ENCODE results near the gene KLHDC10. TPM values are rescaled to one million over a fixed set of nuclear protein-coding genes. Genes with fewer than 3 reads are reported as not detected.

KLHDC10 gene
- total and polyA plus RNA-seq, 9 donors: 11.3 to 36.4 (median 26.7) TPM

DNA sequence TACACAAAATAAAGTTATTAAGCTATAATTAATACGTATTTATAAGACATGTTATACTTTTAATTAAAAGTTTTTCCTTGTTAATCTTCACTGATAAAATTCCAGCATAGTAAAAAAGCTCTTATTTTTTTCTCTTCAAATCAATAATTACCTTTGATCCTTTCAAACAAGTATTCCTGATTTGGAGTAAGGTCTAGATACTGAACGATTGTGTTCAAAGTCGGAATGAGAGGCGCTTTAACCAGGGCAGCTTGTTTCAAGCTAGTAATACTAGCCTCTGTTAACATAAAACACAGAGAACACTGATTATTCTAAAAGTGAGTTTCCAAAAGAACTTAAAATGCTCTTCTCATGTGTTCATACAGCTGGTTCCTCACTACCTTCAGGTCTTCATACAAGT lies 107.9 kb downstream of the KLHDC10 start:
- no peak overlapping the region for H3K27ac ChIP-seq
- 84 to 89% (median 88%) methylated on average over 4 of the region's 4 CpGs for WGBS, 3 donors
- no peaks in the 10 kb centered on the region for H3K9me3 ChIP-seq
- intact Hi-C loops (cut with DNase I): no loop called here
- TF ChIP-seq, protein P1, sequence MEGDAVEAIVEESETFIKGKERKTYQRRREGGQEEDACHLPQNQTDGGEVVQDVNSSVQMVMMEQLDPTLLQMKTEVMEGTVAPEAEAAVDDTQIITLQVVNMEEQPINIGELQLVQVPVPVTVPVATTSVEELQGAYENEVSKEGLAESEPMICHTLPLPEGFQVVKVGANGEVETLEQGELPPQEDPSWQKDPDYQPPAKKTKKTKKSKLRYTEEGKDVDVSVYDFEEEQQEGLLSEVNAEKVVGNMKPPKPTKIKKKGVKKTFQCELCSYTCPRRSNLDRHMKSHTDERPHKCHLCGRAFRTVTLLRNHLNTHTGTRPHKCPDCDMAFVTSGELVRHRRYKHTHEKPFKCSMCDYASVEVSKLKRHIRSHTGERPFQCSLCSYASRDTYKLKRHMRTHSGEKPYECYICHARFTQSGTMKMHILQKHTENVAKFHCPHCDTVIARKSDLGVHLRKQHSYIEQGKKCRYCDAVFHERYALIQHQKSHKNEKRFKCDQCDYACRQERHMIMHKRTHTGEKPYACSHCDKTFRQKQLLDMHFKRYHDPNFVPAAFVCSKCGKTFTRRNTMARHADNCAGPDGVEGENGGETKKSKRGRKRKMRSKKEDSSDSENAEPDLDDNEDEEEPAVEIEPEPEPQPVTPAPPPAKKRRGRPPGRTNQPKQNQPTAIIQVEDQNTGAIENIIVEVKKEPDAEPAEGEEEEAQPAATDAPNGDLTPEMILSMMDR (IDR thresholded peaks at IDR 0.05): no peak
- no peaks in the 10 kb centered on the region for H3K36me3 ChIP-seq
- no peak overlapping the region for H3K4me3 ChIP-seq
- DNase-seq: no peak
- H3K4me1 ChIP-seq (ENCODE audit: insufficient read depth): no peaks in the 10 kb centered on the region
- no peaks in the 10 kb centered on the region for H3K27me3 ChIP-seq

GRCh38 chr7:130179631-130180030 lies 109.3 kb downstream of the KLHDC10 start:
- TF ChIP-seq EP300 (IDR thresholded peaks at IDR 0.05) (no peak), POLR2A (IDR thresholded peaks at IDR 0.05) (no peak)
- TF ChIP-seq, protein P1 (IDR thresholded peaks at IDR 0.05): no peak
- H3K27ac ChIP-seq: no peak overlapping the region

DNA sequence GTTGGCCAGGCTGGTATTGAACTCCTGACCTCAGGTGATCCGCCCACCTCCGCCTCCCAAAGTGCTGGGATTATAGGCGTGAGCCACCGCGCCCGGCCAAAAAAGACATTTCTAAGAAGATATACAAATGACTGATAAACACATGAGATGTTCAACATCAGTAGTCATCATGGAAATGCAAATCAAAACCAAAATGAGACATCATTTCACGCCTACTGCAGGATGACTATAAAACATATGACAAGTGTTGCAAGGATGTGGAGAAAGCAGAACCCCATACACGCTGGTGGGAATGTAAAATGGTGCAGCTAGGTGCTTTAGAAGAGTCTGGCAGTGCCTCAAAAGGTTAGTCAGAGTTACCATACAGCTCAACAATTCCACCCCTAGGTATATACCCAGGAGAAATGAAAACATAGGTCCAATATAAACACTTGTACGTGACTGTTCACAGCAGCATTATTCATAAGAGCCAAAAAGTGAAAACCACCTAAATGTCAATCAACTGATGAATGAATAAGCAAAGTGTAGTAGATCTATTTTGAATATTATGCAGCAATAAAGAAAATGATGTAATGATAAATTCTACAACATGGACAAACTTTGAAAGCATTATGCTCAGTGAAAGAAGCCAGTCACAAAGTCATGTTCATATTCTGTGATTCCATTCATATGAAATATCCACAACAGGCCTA lies 110.4 kb downstream of the KLHDC10 start:
- 95 to 96% (median 95%) methylated on average over 9 of the region's 9 CpGs for WGBS, 3 donors

More at GRCh38 chr7:130179631-130180030, 109.3 kb downstream of the KLHDC10 start:
- Histone ChIP-seq H3K9me3 (no peaks in the 10 kb centered on the region), H3K4me1 (ENCODE audit: insufficient read depth) (no peaks in the 10 kb centered on the region), H3K36me3 (no peaks in the 10 kb centered on the region), H3K4me3 (no peak overlapping the region), H3K27me3 (no peaks in the 10 kb centered on the region)
- WGBS, 3 donors: 94 to 99% (median 98%) methylated on average over 2 of the region's 2 CpGs
- intact Hi-C loops (cut with DNase I): no loop called here
- DNase-seq: no peak

GRCh38 chr7:130181263-130181605 lies 110.9 kb downstream of the KLHDC10 start:
- TF ChIP-seq, protein P1 (IDR thresholded peaks at IDR 0.05): no peak
- TF ChIP-seq POLR2A (IDR thresholded peaks at IDR 0.05) (no peak), EP300 (IDR thresholded peaks at IDR 0.05) (no peak)
- 94 to 96% (median 95%) methylated on average over 2 of the region's 2 CpGs for WGBS, 3 donors
- no peak for DNase-seq

More for the DNA sequence above, 110.4 kb downstream of the KLHDC10 start:
- Histone ChIP-seq H3K36me3 (no peaks in the 10 kb centered on the region), H3K27me3 (no peaks in the 10 kb centered on the region), H3K4me1 (ENCODE audit: insufficient read depth) (no peaks in the 10 kb centered on the region), H3K27ac (no peak overlapping the region), H3K4me3 (no peak overlapping the region), H3K9me3 (no peaks in the 10 kb centered on the region)
- intact Hi-C loops (cut with DNase I): no loop called here
- TF ChIP-seq, protein P1 (IDR thresholded peaks at IDR 0.05): no peak
- TF ChIP-seq POLR2A (IDR thresholded peaks at IDR 0.05): no peak
- TF ChIP-seq EP300 (IDR thresholded peaks at IDR 0.05): no peak
- no peak for DNase-seq

More at GRCh38 chr7:130181263-130181605, 110.9 kb downstream of the KLHDC10 start:
- Histone ChIP-seq H3K27me3 (no peaks in the 10 kb centered on the region), H3K4me1 (ENCODE audit: insufficient read depth) (no peaks in the 10 kb centered on the region), H3K4me3 (no peak overlapping the region), H3K27ac (no peak overlapping the region), H3K36me3 (no peaks in the 10 kb centered on the region), H3K9me3 (no peaks in the 10 kb centered on the region)
- intact Hi-C loops (cut with DNase I): no loop called here
